Mesenchymal stem cell (in vitro differentiated cells and primary cell): ENCODE results near the gene NUDT4B.
"Not testable (repeated sequence)": the region's sequence is repeated elsewhere in the genome, so short reads cannot be mapped to it uniquely, and the experiment has no call there.

Source experiments
- DNase-seq: peaks from one replicate; pipeline ENCODE4 v3.0.0-alpha.2; 2013
- H2AFZ ChIP-seq: one replicate; pipeline ENCODE4 v1.6.1; 2013; ENCODE audit warnings: low read depth, mild to moderate bottlenecking, control low read depth, inconsistent platforms, low read length, moderate library complexity
- H2AK5ac ChIP-seq: 2 replicates; pipeline ENCODE4 v1.6.1; 2013; ENCODE audit warnings: low read length, moderate library complexity, mild to moderate bottlenecking, inconsistent platforms; ENCODE audit not compliant: severe bottlenecking
- H2BK120ac ChIP-seq: one replicate; pipeline ENCODE4 v1.6.1; 2013; ENCODE audit warnings: low read depth, mild to moderate bottlenecking, inconsistent platforms, low read length, moderate library complexity
- H2BK12ac ChIP-seq, 2 experiments: one replicate each; pipeline ENCODE4 v1.6.1; 2013; ENCODE audit warnings: inconsistent platforms in 2 of 2, low read length in 2 of 2, mild to moderate bottlenecking in 2 of 2, moderate library complexity in 2 of 2, control low read depth in 1 of 2
- H2BK15ac ChIP-seq: one replicate; pipeline ENCODE4 v1.6.1; 2013; ENCODE audit warnings: mild to moderate bottlenecking, low read depth, inconsistent platforms; ENCODE audit not compliant: poor library complexity, severe bottlenecking
- H2BK5ac ChIP-seq: 2 replicates; pipeline ENCODE4 v1.6.1; 2013; ENCODE audit warnings: low read depth, mild to moderate bottlenecking, low read length, control low read depth, inconsistent platforms; ENCODE audit not compliant: poor library complexity, severe bottlenecking
- H3K14ac ChIP-seq, 2 experiments: one replicate each; pipeline ENCODE4 v1.6.1; 2013; ENCODE audit warnings: inconsistent platforms in 2 of 2, low read length in 2 of 2, control low read depth in 1 of 2, mild to moderate bottlenecking in 1 of 2, moderate library complexity in 1 of 2
- H3K18ac ChIP-seq, 2 experiments: one replicate each; pipeline ENCODE4 v1.6.1; 2013; ENCODE audit warnings: inconsistent platforms in 2 of 2, low read length in 2 of 2, control low read depth in 1 of 2, low read depth in 1 of 2, mild to moderate bottlenecking in 1 of 2
- H3K23ac ChIP-seq, 2 experiments: one replicate each; pipeline ENCODE4 v1.6.1; 2013; ENCODE audit warnings: inconsistent platforms in 2 of 2, low read length in 2 of 2, mild to moderate bottlenecking in 2 of 2, moderate library complexity in 2 of 2, control low read depth in 1 of 2
- H3K27ac ChIP-seq: 2 replicates; pipeline ENCODE4 v1.5.1; 2013; ENCODE audit warnings: mild to moderate bottlenecking, moderate library complexity, low read length, control low read depth, inconsistent platforms; ENCODE audit not compliant: poor library complexity, severe bottlenecking
- H3K27me3 ChIP-seq, 2 experiments: 2 replicates each; pipeline versions ENCODE4 v1.6.1 to v1.7.0; 2013; ENCODE audit warnings: low read length in 2 of 2, mild to moderate bottlenecking in 2 of 2, moderate library complexity in 2 of 2, control low read depth in 1 of 2, inconsistent platforms in 1 of 2; ENCODE audit not compliant: control insufficient read depth in 1 of 2, insufficient read depth in 1 of 2
- H3K36me3 ChIP-seq, 2 experiments: 2 replicates each; pipeline versions ENCODE4 v1.6.1 to v1.7.0; 2013; ENCODE audit warnings: low read length in 2 of 2, control low read depth in 1 of 2, inconsistent platforms in 1 of 2, low read depth in 1 of 2, mild to moderate bottlenecking in 1 of 2; ENCODE audit not compliant: insufficient read depth in 2 of 2, control insufficient read depth in 1 of 2
- H3K4ac ChIP-seq, 2 experiments: one replicate each; pipeline ENCODE4 v1.6.1; 2013; ENCODE audit warnings: inconsistent platforms in 2 of 2, low read length in 2 of 2, mild to moderate bottlenecking in 2 of 2, moderate library complexity in 2 of 2, control low read depth in 1 of 2, low read depth in 1 of 2
- H3K4me1 ChIP-seq: 2 replicates; pipeline ENCODE4 v1.6.1; 2013; ENCODE audit warnings: low read depth, low read length, control low read depth; ENCODE audit not compliant: control insufficient read depth, insufficient read depth
- H3K4me2 ChIP-seq: 2 replicates; pipeline ENCODE4 v1.6.1; 2013; ENCODE audit warnings: low read length, mild to moderate bottlenecking, inconsistent platforms; ENCODE audit not compliant: poor library complexity, severe bottlenecking
- H3K4me3 ChIP-seq, 2 experiments: 2 replicates each; pipeline versions ENCODE4 v1.5.1 to v1.7.0; 2013; ENCODE audit warnings: low read length in 2 of 2, mild to moderate bottlenecking in 2 of 2, control low read depth in 1 of 2, low read depth in 1 of 2; ENCODE audit not compliant: insufficient read depth in 1 of 2
- H3K79me1 ChIP-seq: replicated peaks from 2 replicates; pipeline ENCODE4 v1.6.1; 2013; ENCODE audit warnings: mild to moderate bottlenecking, control low read depth, low read length, inconsistent platforms; ENCODE audit not compliant: poor library complexity, severe bottlenecking
- H3K9ac ChIP-seq: 2 replicates; pipeline ENCODE4 v1.7.0; 2013; ENCODE audit warnings: mild to moderate bottlenecking, low read length, moderate library complexity
- H3K9me3 ChIP-seq: 2 replicates; pipeline ENCODE4 v1.7.0; 2013; ENCODE audit warnings: mild to moderate bottlenecking, low read length; ENCODE audit not compliant: control insufficient read depth
- H4K8ac ChIP-seq: one replicate; pipeline ENCODE4 v1.6.1; 2013; ENCODE audit warnings: inconsistent platforms, mild to moderate bottlenecking, low read length, moderate library complexity
- H4K91ac ChIP-seq: one replicate; pipeline ENCODE4 v1.6.1; 2013; ENCODE audit warnings: mild to moderate bottlenecking, low read length, inconsistent platforms
- WGBS: methylation state at CpG from one replicate; pipeline ENCODE4 v1.1.7; 2013; ENCODE audit warnings: mixed read lengths; 5-methylcytosine and 5-hydroxymethylcytosine counted together

Gene NUDT4B

GRCh38 chr1:148758925-148759324 lies 10.4 kb downstream of the NUDT4B start:
- WGBS: no CpG with 5 or more reads among the region's 4 CpGs
- not testable (repeated sequence) for H3K4ac ChIP-seq, H2AK5ac ChIP-seq

DNA sequence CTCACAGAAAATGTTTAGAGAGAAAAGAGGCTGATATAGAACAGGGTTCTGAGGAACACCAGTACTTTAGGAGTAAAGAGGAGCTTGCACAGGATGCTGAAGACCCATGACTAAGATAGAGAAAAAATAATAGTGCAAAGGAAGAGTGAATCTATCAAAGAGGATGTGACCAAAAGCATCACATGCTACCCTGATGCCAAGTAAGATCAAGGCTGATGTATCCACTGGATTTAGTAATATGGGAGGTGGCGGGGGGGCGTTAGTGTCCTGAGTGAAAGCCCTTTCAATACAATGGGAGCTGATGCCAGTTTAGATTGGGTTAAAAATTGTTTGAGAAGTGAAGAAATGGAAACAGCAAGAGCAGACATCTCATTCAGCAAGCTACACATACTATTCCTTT lies 11.2 kb downstream of the NUDT4B start:
- WGBS: no CpG with 5 or more reads among the region's 2 CpGs
- not testable (repeated sequence) for H3K4me1 ChIP-seq, H3K14ac ChIP-seq, H2AFZ ChIP-seq, H4K8ac ChIP-seq, H3K4me2 ChIP-seq, H3K27ac ChIP-seq, H2BK12ac ChIP-seq, H4K91ac ChIP-seq, DNase-seq, H3K9ac ChIP-seq, H3K4ac ChIP-seq, H3K27me3 ChIP-seq, H2BK120ac ChIP-seq, H3K36me3 ChIP-seq, H2BK15ac ChIP-seq, H2BK5ac ChIP-seq, H3K9me3 ChIP-seq, H3K4me3 ChIP-seq, H2AK5ac ChIP-seq, H3K18ac ChIP-seq, H3K79me1 ChIP-seq, H3K23ac ChIP-seq

More at GRCh38 chr1:148758925-148759324, 10.4 kb downstream of the NUDT4B start:
- H3K4me1 ChIP-seq, H3K4me2 ChIP-seq, H3K79me1 ChIP-seq, H2BK120ac ChIP-seq, H4K8ac ChIP-seq, H3K18ac ChIP-seq, H2BK5ac ChIP-seq, H3K36me3 ChIP-seq, H2BK15ac ChIP-seq, H3K27me3 ChIP-seq, DNase-seq, H2AFZ ChIP-seq, H4K91ac ChIP-seq, H3K14ac ChIP-seq, H3K4me3 ChIP-seq, H2BK12ac ChIP-seq, H3K23ac ChIP-seq, H3K27ac ChIP-seq, H3K9me3 ChIP-seq, H3K9ac ChIP-seq: not testable (repeated sequence)

DNA sequence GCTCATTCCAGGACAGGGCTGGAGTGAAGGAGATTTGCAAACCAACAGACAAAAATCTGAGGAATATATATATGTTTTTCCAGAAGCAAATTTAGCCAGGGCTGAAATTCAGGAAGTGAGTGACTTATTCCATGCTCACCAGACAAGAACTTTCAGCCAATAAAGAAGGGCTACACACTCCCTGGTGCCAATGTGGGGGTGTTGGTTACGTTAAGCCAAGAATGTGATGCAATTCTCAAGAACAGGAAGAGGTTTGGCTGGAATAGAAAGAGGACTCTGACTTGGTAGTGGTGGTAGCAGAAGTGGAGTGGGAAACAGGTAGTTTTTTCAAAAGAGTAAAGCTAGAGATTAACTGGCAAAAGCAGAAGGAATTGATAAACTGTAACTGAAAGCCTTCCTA lies 11.6 kb downstream of the NUDT4B start:
- H3K4me2 ChIP-seq, H3K9me3 ChIP-seq, DNase-seq, H3K4me1 ChIP-seq, H3K36me3 ChIP-seq, H2BK120ac ChIP-seq, H4K8ac ChIP-seq, H2BK15ac ChIP-seq, H3K9ac ChIP-seq, H3K14ac ChIP-seq, H3K27me3 ChIP-seq, H2AFZ ChIP-seq, H4K91ac ChIP-seq, H3K79me1 ChIP-seq, H3K27ac ChIP-seq, H3K4me3 ChIP-seq, H3K4ac ChIP-seq, H2BK12ac ChIP-seq, H2BK5ac ChIP-seq, H3K23ac ChIP-seq, H2AK5ac ChIP-seq, H3K18ac ChIP-seq: not testable (repeated sequence)
- WGBS: no CpG with 5 or more reads among the region's 1 CpG

GRCh38 chr1:148761360-148761759 lies 12.8 kb downstream of the NUDT4B start:
- H3K4me1 ChIP-seq, H3K18ac ChIP-seq, H2BK12ac ChIP-seq, H3K23ac ChIP-seq, H2AK5ac ChIP-seq, H3K9ac ChIP-seq, H2BK5ac ChIP-seq, H4K8ac ChIP-seq, H3K4ac ChIP-seq, H3K14ac ChIP-seq, H4K91ac ChIP-seq, H2BK120ac ChIP-seq, DNase-seq, H2AFZ ChIP-seq, H3K9me3 ChIP-seq, H3K4me3 ChIP-seq, H3K79me1 ChIP-seq, H3K27me3 ChIP-seq, H2BK15ac ChIP-seq, H3K4me2 ChIP-seq, H3K27ac ChIP-seq, H3K36me3 ChIP-seq: not testable (repeated sequence)
